ENCODE results near the gene DPP4. TPM values are rescaled to one million over a fixed set of nuclear protein-coding genes. Genes with fewer than 3 reads are reported as not detected.
"Not testable (repeated sequence)": the region's sequence is repeated elsewhere in the genome, so short reads cannot be mapped to it uniquely, and the experiment has no call there.

Gene DPP4
- total and polyA plus RNA-seq, 5 donors from 2014 or later, result 12.6 to 40.8 (median 29.5) TPM

DNA sequence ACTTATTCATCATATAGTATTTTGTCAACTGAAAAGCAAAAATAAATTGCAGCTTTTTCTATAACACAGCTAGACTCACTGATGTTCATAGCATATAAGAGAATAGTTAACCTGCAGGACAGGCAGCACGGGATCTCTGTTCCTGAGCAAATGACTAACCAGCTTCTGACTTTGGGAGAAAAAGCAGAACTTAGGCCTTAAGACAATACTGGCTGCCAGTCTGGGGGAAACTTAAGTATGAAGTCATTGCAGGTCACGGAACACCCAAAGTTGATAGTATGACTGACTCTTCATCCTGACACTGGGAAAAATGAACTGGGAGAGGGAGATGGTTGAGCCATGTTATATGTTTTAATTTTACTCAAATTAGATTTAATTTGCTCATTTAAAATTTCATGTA is 113.0 kb downstream of the DPP4 start:
- Histone ChIP-seq H3K36me3 (ENCODE audit: control insufficient read depth, insufficient read depth, low read length) (no peaks in the 10 kb centered on the region), H3K9me3 (ENCODE audit: control insufficient read depth in 2 of 2, low read length in 2 of 2) (no peaks in the 10 kb centered on the region), H3K4me3 (ENCODE audit: low read depth, low read length) (no peak overlapping the region), H3K27ac (ENCODE audit: insufficient read depth, low read length, poor library complexity, severe bottlenecking) (no peak overlapping the region), H3K27me3 (ENCODE audit: control insufficient read depth, insufficient read depth, low read length) (no peaks in the 10 kb centered on the region), H3K4me1 (ENCODE audit: control insufficient read depth, insufficient read depth, low read length, poor library complexity, severe bottlenecking) (peaks cover 15% of the 10 kb centered on the region)
- no peak overlapping the region for H3K27ac Mint-ChIP-seq
- H3K4me3 Mint-ChIP-seq, result no peak overlapping the region
- no peaks in the 10 kb centered on the region for H3K36me3 Mint-ChIP-seq
- DNase-seq, result no peak
- ATAC-seq (ENCODE audit: low read depth in 2 of 2), result no peak
- H3K4me1 Mint-ChIP-seq, result peaks cover 15 to 22% (median 18%) of the 10 kb centered on the region in 4 donors
- peaks cover 4% of the 10 kb centered on the region for H3K27me3 Mint-ChIP-seq
- H3K9me3 Mint-ChIP-seq, result peaks cover 0 to 3% (median 0%) of the 10 kb centered on the region in 7 donors

DNA sequence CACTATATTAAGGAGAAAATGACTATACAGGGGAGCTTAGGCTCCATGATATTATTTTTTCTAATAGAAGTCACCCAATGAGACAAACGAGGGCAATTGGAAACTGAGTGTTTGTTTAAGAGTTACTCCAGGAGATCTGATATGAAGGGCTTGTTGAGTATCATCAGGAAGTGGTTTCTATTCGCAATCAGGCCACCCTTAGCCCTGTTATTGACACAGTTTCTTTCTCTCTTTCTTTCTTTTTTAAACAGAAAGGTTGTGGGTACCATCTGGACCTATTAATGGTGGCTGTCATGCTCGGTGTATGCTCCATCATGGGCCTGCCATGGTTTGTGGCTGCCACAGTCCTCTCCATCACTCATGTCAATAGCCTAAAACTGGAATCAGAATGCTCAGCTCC is 117.3 kb downstream of the DPP4 start:
- Mint-ChIP-seq H3K4me1 (peaks cover 29 to 62% (median 54%) of the 10 kb centered on the region in 4 donors), H3K9me3 (peaks cover 0 to 3% (median 0%) of the 10 kb centered on the region in 7 donors), H3K4me3 (peak overlapping the region; percentile 22 to 80 (median 50)), H3K36me3 (no peaks in the 10 kb centered on the region), H3K27me3 (peaks cover 4% of the 10 kb centered on the region), H3K27ac (peak overlapping the region; percentile 76 to 85 (median 77))
- no peaks in the 10 kb centered on the region for H3K9me3 ChIP-seq (ENCODE audit: control insufficient read depth in 2 of 2, low read length in 2 of 2)
- no peaks in the 10 kb centered on the region for H3K36me3 ChIP-seq (ENCODE audit: control insufficient read depth, insufficient read depth, low read length)
- no peaks in the 10 kb centered on the region for H3K27me3 ChIP-seq (ENCODE audit: control insufficient read depth, insufficient read depth, low read length)
- DNase-seq (peak in 2 of 3 donors; percentile 38 to 86), ATAC-seq (ENCODE audit: low read depth in 2 of 2) (peak; percentile 76 to 77)
- peak overlapping the region; percentile 67 for H3K27ac ChIP-seq (ENCODE audit: insufficient read depth, low read length, poor library complexity, severe bottlenecking)
- peak overlapping the region; percentile 69 for H3K4me3 ChIP-seq (ENCODE audit: low read depth, low read length)
- H3K4me1 ChIP-seq (ENCODE audit: control insufficient read depth, insufficient read depth, low read length, poor library complexity, severe bottlenecking), result peaks cover 53% of the 10 kb centered on the region

DNA sequence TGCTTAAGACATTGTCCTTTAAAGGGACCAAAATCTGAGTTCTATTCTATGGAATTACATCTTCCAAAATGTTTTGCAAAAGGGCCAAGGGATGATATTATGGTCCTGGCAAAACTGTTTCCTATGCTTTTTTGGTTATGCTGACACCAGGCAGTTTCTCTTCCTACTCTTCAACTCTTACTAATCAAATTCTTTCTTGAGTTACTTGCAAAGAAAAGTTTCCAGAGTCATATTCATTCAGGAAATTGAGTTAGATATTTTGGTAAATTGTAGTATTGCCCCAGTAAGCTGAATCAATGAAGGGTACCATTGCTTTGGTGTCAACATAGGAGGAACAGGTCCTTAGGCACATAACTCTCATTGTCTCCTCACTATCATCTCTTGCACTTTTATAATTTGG is 118.8 kb downstream of the DPP4 start:
- Mint-ChIP-seq H3K9me3 (peaks cover 0 to 3% (median 0%) of the 10 kb centered on the region in 7 donors), H3K36me3 (no peaks in the 10 kb centered on the region), H3K4me1 (peaks cover 29 to 60% (median 52%) of the 10 kb centered on the region in 4 donors), H3K4me3 (peak overlapping the region; percentile 3 to 53 (median 28)), H3K27me3 (peaks cover 4% of the 10 kb centered on the region), H3K27ac (peak overlapping the region; percentile 5 to 78 (median 51))
- Histone ChIP-seq H3K27ac (ENCODE audit: insufficient read depth, low read length, poor library complexity, severe bottlenecking) (no peak overlapping the region), H3K4me1 (ENCODE audit: control insufficient read depth, insufficient read depth, low read length, poor library complexity, severe bottlenecking) (peaks cover 53% of the 10 kb centered on the region), H3K4me3 (ENCODE audit: low read depth, low read length) (peak overlapping the region; percentile 2), H3K9me3 (ENCODE audit: control insufficient read depth in 2 of 2, low read length in 2 of 2) (no peaks in the 10 kb centered on the region), H3K36me3 (ENCODE audit: control insufficient read depth, insufficient read depth, low read length) (no peaks in the 10 kb centered on the region), H3K27me3 (ENCODE audit: control insufficient read depth, insufficient read depth, low read length) (no peaks in the 10 kb centered on the region)
- DNase-seq, result no peak
- no peak for ATAC-seq (ENCODE audit: low read depth in 2 of 2)

DNA sequence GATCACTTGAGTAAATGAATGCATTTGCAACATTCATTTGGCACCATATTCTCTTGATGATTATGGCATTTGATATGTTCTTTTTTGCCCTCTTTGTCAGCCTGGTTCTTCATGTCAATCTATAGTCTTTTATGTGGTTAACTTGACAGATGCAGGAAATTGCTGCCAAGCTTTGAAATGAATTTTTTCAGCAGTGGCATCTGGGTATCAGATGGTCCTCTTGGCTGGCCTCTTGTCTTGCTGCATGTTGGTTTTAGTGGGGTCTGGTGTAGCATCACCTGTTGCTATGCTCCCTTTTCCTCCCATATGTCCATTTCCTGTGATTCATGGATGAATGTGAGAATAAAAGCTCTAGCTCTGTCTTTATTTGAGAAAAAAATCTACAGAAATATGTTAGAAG is 119.9 kb downstream of the DPP4 start:
- DNase-seq (peak in 2 of 3 donors; percentile 69 to 83), ATAC-seq (ENCODE audit: low read depth in 2 of 2) (peak; percentile 69 to 72)
- Histone ChIP-seq H3K27me3 (ENCODE audit: control insufficient read depth, insufficient read depth, low read length) (no peaks in the 10 kb centered on the region), H3K4me3 (ENCODE audit: low read depth, low read length) (peak overlapping the region; percentile 56), H3K27ac (ENCODE audit: insufficient read depth, low read length, poor library complexity, severe bottlenecking) (no peak overlapping the region), H3K36me3 (ENCODE audit: control insufficient read depth, insufficient read depth, low read length) (no peaks in the 10 kb centered on the region), H3K9me3 (ENCODE audit: control insufficient read depth in 2 of 2, low read length in 2 of 2) (no peaks in the 10 kb centered on the region), H3K4me1 (ENCODE audit: control insufficient read depth, insufficient read depth, low read length, poor library complexity, severe bottlenecking) (peaks cover 53% of the 10 kb centered on the region)
- peaks cover 9% of the 10 kb centered on the region for H3K27me3 Mint-ChIP-seq
- peaks cover 29 to 57% (median 52%) of the 10 kb centered on the region in 4 donors for H3K4me1 Mint-ChIP-seq
- H3K9me3 Mint-ChIP-seq, result peaks cover 0 to 3% (median 0%) of the 10 kb centered on the region in 7 donors
- peak overlapping the region; percentile 11 to 56 (median 27) for H3K4me3 Mint-ChIP-seq
- H3K36me3 Mint-ChIP-seq, result no peaks in the 10 kb centered on the region
- H3K27ac Mint-ChIP-seq, result peak overlapping the region; percentile 7 to 92 (median 51)

DNA sequence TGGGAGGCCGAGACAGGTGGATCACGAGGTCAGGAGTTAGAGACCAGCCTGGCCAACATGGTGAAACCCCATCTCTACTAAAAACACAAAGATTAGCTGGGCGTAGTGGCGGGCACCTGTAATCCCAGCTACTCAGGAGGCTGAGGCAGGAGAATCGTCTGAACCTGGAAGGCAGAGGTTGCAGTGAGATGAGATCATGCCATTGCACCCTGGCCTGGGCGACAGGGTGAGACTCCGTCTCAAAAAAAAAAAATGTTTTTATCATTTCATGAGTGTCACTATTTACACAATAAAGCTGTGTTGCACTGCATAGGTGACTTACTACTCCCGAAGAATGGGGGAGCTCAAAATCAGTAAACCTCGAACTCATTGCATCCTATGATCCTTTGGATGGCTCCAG is 120.6 kb downstream of the DPP4 start:
- Mint-ChIP-seq H3K4me1 (peaks cover 29 to 55% (median 51%) of the 10 kb centered on the region in 4 donors), H3K4me3 (peak overlapping the region in 3 of 4 donors; percentile 1 to 52 (median 12)), H3K27ac (peak overlapping the region in 2 of 3 donors; percentile 14 to 90)
- H3K27ac ChIP-seq (ENCODE audit: insufficient read depth, low read length, poor library complexity, severe bottlenecking); H3K36me3 Mint-ChIP-seq; ATAC-seq (ENCODE audit: low read depth in 2 of 2); H3K27me3 Mint-ChIP-seq; H3K27me3 ChIP-seq (ENCODE audit: control insufficient read depth, insufficient read depth, low read length); H3K9me3 ChIP-seq (ENCODE audit: control insufficient read depth in 2 of 2, low read length in 2 of 2); DNase-seq; H3K36me3 ChIP-seq (ENCODE audit: control insufficient read depth, insufficient read depth, low read length); H3K9me3 Mint-ChIP-seq: not testable (repeated sequence)
- Histone ChIP-seq H3K4me1 (ENCODE audit: control insufficient read depth, insufficient read depth, low read length, poor library complexity, severe bottlenecking) (peaks cover 53% of the 10 kb centered on the region), H3K4me3 (ENCODE audit: low read depth, low read length) (peak overlapping the region; percentile 56)

DNA sequence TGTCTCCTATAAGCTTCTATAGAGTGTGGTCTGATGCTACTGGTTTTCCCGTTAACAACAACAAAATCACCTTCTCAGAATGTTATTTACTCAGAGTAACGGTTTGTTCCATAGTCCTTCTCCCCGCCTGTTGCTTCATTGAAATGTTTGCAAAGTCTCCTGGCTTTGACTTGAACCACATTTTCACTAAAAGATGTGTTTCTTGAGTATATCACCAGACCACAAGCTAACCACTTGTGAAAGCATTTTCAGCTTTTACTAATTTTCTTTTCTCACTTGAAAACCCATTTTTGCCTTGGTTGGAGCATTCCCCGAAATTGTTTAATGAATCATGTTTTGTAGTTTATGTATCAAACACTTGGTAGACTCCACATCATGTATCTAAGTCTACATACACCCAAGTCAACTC is 121.2 kb downstream of the DPP4 start:
- peaks cover 29 to 52% (median 48%) of the 10 kb centered on the region in 4 donors for H3K4me1 Mint-ChIP-seq
- DNase-seq, result peak in 2 of 3 donors; percentile 16 to 86

DNA sequence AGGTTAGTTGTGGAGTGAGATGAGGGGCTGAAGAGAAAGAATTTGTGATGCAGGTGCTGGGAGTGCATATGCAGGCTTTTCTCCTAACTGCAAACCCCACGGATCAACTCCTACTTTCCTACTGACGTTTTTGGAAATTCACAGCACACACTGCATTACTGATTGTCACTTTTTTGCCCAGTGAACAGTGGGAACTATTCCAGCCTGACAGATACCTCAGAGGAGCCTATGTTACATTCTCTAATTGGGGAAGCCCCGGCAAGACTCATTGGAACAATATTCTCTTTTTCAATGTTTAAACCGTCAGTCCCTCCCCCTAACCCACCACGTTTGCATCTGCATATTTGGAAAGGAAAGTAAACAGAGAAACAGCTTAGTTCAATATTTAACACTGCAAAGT is 126.2 kb downstream of the DPP4 start:
- H3K9me3 Mint-ChIP-seq, result no peaks in the 10 kb centered on the region
- H3K36me3 Mint-ChIP-seq, result no peaks in the 10 kb centered on the region
- no peaks in the 10 kb centered on the region for H3K36me3 ChIP-seq (ENCODE audit: control insufficient read depth, insufficient read depth, low read length)
- no peak for DNase-seq
- H3K4me1 ChIP-seq (ENCODE audit: control insufficient read depth, insufficient read depth, low read length, poor library complexity, severe bottlenecking), result peaks cover 6% of the 10 kb centered on the region
- no peak overlapping the region for H3K4me3 Mint-ChIP-seq
- no peak overlapping the region for H3K27ac Mint-ChIP-seq
- peaks cover 8 to 10% (median 9%) of the 10 kb centered on the region in 4 donors for H3K4me1 Mint-ChIP-seq
- H3K9me3 ChIP-seq (ENCODE audit: control insufficient read depth in 2 of 2, low read length in 2 of 2), result no peaks in the 10 kb centered on the region
- no peak for ATAC-seq (ENCODE audit: low read depth in 2 of 2)
- H3K4me3 ChIP-seq (ENCODE audit: low read depth, low read length), result no peak overlapping the region
- no peaks in the 10 kb centered on the region for H3K27me3 ChIP-seq (ENCODE audit: control insufficient read depth, insufficient read depth, low read length)
- peaks cover 23% of the 10 kb centered on the region for H3K27me3 Mint-ChIP-seq
- H3K27ac ChIP-seq (ENCODE audit: insufficient read depth, low read length, poor library complexity, severe bottlenecking), result no peak overlapping the region

More for the DNA sequence above, 121.2 kb downstream of the DPP4 start:
- H3K9me3 ChIP-seq (ENCODE audit: control insufficient read depth in 2 of 2, low read length in 2 of 2), result no peaks in the 10 kb centered on the region
- Mint-ChIP-seq H3K27me3 (peaks cover 6% of the 10 kb centered on the region), H3K4me3 (peak overlapping the region in 3 of 4 donors; percentile 1 to 52 (median 12)), H3K27ac (peak overlapping the region; percentile 14 to 90 (median 57)), H3K36me3 (no peaks in the 10 kb centered on the region), H3K9me3 (peaks cover 0 to 3% (median 0%) of the 10 kb centered on the region in 7 donors)
- H3K4me3 ChIP-seq (ENCODE audit: low read depth, low read length), result peak overlapping the region; percentile 13
- no peaks in the 10 kb centered on the region for H3K36me3 ChIP-seq (ENCODE audit: control insufficient read depth, insufficient read depth, low read length)
- no peak for ATAC-seq (ENCODE audit: low read depth in 2 of 2)
- no peaks in the 10 kb centered on the region for H3K27me3 ChIP-seq (ENCODE audit: control insufficient read depth, insufficient read depth, low read length)
- H3K4me1 ChIP-seq (ENCODE audit: control insufficient read depth, insufficient read depth, low read length, poor library complexity, severe bottlenecking), result peaks cover 53% of the 10 kb centered on the region
- H3K27ac ChIP-seq (ENCODE audit: insufficient read depth, low read length, poor library complexity, severe bottlenecking), result no peak overlapping the region

DNA sequence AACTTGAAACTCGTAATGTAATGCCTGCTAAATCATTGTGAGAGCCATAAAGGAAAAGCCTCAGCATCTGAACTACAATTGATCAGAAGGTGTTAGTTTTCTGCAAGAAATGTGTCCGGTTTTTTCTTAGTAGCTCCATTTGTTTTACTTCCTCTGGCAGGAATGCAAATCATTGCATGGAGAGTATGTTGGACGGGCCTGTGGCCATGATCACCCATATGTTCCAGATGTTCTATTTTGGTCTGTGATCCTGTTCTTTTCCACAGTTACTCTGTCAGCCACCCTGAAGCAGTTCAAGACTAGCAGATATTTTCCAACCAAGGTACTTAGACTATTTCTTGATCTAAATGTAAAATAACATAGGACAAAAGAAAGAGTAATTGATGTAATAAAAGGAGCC is 126.6 kb downstream of the DPP4 start:
- ATAC-seq (ENCODE audit: low read depth in 2 of 2), result no peak
- Mint-ChIP-seq H3K27ac (no peak overlapping the region), H3K4me1 (peaks cover 4 to 6% (median 5%) of the 10 kb centered on the region in 4 donors), H3K27me3 (peaks cover 24% of the 10 kb centered on the region), H3K36me3 (no peaks in the 10 kb centered on the region), H3K4me3 (no peak overlapping the region), H3K9me3 (no peaks in the 10 kb centered on the region)
- Histone ChIP-seq H3K27me3 (ENCODE audit: control insufficient read depth, insufficient read depth, low read length) (no peaks in the 10 kb centered on the region), H3K36me3 (ENCODE audit: control insufficient read depth, insufficient read depth, low read length) (no peaks in the 10 kb centered on the region), H3K27ac (ENCODE audit: insufficient read depth, low read length, poor library complexity, severe bottlenecking) (no peak overlapping the region), H3K4me1 (ENCODE audit: control insufficient read depth, insufficient read depth, low read length, poor library complexity, severe bottlenecking) (peaks cover 2% of the 10 kb centered on the region), H3K4me3 (ENCODE audit: low read depth, low read length) (no peak overlapping the region), H3K9me3 (ENCODE audit: control insufficient read depth in 2 of 2, low read length in 2 of 2) (no peaks in the 10 kb centered on the region)
- DNase-seq, result no peak
